Nucleus accumbens (tissue), 56 donors: ENCODE measurements around the gene ZCCHC14.
A peak's percentile ranks its signal among the peaks of the same experiment; 100 is the strongest.
"Not testable (repeated sequence)": the region's sequence is repeated elsewhere in the genome, so short reads cannot be mapped to it uniquely, and the experiment has no call there.

ENCODE experiments used
- DNase-seq, 56 donors: peaks; one replicate each; lab custom pipeline; 2025; lab: John Stamatoyannopoulos, UW

Gene ZCCHC14

GRCh38 chr16:87498324-87499188, 5.7 kb upstream of the ZCCHC14 start:
- DNase-seq = no peak

GRCh38 chr16:87497767-87498290, 5.0 kb upstream of the ZCCHC14 start:
- not testable (repeated sequence) for DNase-seq

GRCh38 chr16:87497023-87497766, 4.4 kb upstream of the ZCCHC14 start:
- not testable (repeated sequence) for DNase-seq

GRCh38 chr16:87496447-87496801, 3.6 kb upstream of the ZCCHC14 start:
- DNase-seq = no peak

GRCh38 chr16:87495578-87496446, 3.0 kb upstream of the ZCCHC14 start:
- no peak for DNase-seq

- DNase-seq = peak in 2 of 56 donors; percentile 12 to 48
Observed at GRCh38 chr16:87493608-87494280, 920 bp upstream of the ZCCHC14 start.

- no peak for DNase-seq
Observed at GRCh38 chr16:87492291-87492630, 563 bp downstream of the ZCCHC14 start.

GRCh38 chr16:87491522-87492290, 1.1 kb downstream of the ZCCHC14 start:
- DNase-seq = peak in 12 of 56 donors; percentile 8 to 52 (median 29)

- peak in 5 of 56 donors; percentile 18 to 48 (median 20) for DNase-seq
Observed at GRCh38 chr16:87490799-87491521, 1.9 kb downstream of the ZCCHC14 start.

GRCh38 chr16:87490096-87490798, 2.6 kb downstream of the ZCCHC14 start:
- peak in 1 of 56 donors; percentile 48 for DNase-seq

GRCh38 chr16:87489434-87490045, 3.3 kb downstream of the ZCCHC14 start:
- DNase-seq = no peak

GRCh38 chr16:87488960-87489359, 3.9 kb downstream of the ZCCHC14 start:
- DNase-seq = not testable (repeated sequence)

- peak in 11 of 56 donors; percentile 9 to 54 (median 33) for DNase-seq
Observed at GRCh38 chr16:87487361-87487924, 5.4 kb downstream of the ZCCHC14 start.

GRCh38 chr16:87486713-87487247, 6.0 kb downstream of the ZCCHC14 start:
- DNase-seq = no peak

GRCh38 chr16:87486282-87486681, 6.5 kb downstream of the ZCCHC14 start:
- no peak for DNase-seq

- not testable (repeated sequence) for DNase-seq
Observed at GRCh38 chr16:87485792-87486191, 7.0 kb downstream of the ZCCHC14 start.
